C4-2B (cell line): Measurements from ENCODE around the gene UBE2E2.
"Not testable (repeated sequence)": the region's sequence is repeated elsewhere in the genome, so short reads cannot be mapped to it uniquely, and the experiment has no call there.

Experiments used
- H3K27ac ChIP-seq: fragments of 450-650 bp; 2 replicates; pipeline ENCODE4 v1.5.1; 2017
- CTCF ChIP-seq: fragments of 450-650 bp; conservative IDR thresholded peaks from 2 replicates; pipeline ENCODE4 v1.5.1; 2017; ENCODE audit warnings: mild to moderate bottlenecking
- ZFX ChIP-seq: fragments of 450-650 bp; IDR thresholded peaks from 2 replicates; pipeline ENCODE4 v1.6.1; 2017

The UBE2E2 gene

GRCh38 chr3:23329471-23330105, 126.5 kb downstream of the UBE2E2 start:
- no peak for TF ChIP-seq CTCF
- no peak for TF ChIP-seq ZFX
- no peak overlapping the region for H3K27ac ChIP-seq

GRCh38 chr3:23330568-23330967, 127.4 kb downstream of the UBE2E2 start:
- TF ChIP-seq ZFX (no peak), CTCF (no peak)
- H3K27ac ChIP-seq, result no peak overlapping the region

- peak overlapping the region; percentile 53; the same call in 1 of the 2 replicates for H3K27ac ChIP-seq
- TF ChIP-seq CTCF, result no peak
- no peak for TF ChIP-seq ZFX
Measured at GRCh38 chr3:23331141-23331935, 128.2 kb downstream of the UBE2E2 start.

DNA sequence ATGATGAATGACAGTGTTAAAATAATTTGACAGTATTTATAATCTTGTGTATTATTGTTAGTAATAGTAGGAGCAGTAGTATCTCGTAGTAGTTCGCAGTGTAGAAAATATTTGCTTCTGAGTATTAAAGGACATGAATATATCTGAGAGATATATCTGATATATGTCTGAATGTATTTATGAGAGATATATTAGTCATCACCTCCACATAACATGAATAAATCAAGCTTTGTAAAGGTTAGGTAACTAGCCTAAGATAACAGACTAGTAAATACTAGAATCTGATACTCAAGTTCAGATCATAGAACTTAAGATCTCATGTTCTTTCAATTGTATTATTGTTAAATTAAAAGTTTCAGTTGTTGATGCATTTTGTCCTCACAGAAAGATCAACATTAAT, 130.5 kb downstream of the UBE2E2 start:
- no peak for TF ChIP-seq CTCF
- TF ChIP-seq ZFX, result no peak
- H3K27ac ChIP-seq, result no peak overlapping the region

DNA sequence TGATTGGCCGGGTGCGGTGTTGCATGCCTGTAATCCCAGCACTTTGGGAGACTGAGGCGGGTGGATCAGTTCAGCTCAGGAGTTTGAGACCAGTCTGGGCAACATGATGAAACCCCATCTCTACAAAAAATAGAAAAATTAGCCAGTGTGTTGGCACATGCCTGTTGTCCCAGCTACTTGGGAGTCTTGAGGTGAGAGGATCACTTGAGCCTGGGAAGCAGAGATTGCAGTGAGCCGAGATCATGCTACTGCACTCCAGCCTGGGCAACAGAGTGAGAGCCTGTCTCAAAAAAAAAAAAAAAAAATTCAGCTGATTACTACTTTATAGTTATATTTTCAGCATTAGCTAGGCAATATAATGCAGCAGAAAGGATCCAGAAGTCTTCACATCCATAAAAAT, 133.7 kb downstream of the UBE2E2 start:
- not testable (repeated sequence) for H3K27ac ChIP-seq

DNA sequence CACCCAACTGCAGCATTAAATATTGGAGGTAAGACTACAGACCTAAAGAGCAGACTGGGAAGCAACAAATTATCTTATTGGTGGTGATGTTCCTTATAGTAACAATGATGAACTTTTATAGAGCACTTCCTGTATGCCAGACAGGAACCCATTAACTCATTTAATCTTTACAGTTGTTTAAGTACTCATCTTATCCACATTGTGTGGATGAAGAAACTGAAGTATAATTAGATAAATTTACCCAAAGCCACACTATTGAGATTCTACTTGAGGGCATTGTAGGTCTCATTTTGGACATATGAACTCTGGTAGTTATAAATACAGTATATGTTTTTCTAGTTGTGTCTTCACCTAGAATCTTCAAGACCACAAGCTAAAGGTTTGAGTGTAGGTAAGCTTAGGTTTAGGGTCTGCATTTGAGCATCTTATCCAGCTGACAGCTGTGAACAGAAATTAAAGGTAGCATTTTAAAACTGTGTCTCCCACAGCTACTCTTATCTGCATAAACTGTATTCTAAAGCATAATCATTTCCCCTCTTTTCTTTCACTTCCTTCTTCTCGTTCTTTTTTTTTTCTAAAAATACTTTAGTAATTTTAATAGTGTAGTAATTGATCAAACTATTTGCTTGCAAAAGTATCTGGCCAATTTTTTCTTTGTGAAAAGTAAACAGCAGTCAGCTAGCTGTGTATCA, 138.2 kb downstream of the UBE2E2 start:
- TF ChIP-seq ZFX (no peak), CTCF (no peak)
- no peak overlapping the region for H3K27ac ChIP-seq

- no peak overlapping the region for H3K27ac ChIP-seq
- TF ChIP-seq CTCF (no peak), ZFX (no peak)
Measured at GRCh38 chr3:23342343-23342742, 139.2 kb downstream of the UBE2E2 start.
